Mucosa of rectum (tissue), 2 donors: ENCODE measurements around the gene ARSG.
"Not testable (repeated sequence)": the region's sequence is repeated elsewhere in the genome, so short reads cannot be mapped to it uniquely, and the experiment has no call there.

Experiments used
- H3K27ac ChIP-seq, 2 donors: one replicate each; pipeline ENCODE4 v1.7.0; 2013; ENCODE audit warnings: inconsistent platforms in 2 of 2, low read depth in 2 of 2, low read length in 2 of 2
- H3K27me3 ChIP-seq, 2 donors: one replicate each; pipeline ENCODE4 v1.7.0; 2013; ENCODE audit warnings: low read length in 2 of 2; ENCODE audit not compliant: control insufficient read depth in 2 of 2, insufficient read depth in 2 of 2
- H3K36me3 ChIP-seq, 2 donors: one replicate each; pipeline ENCODE4 v1.7.0; 2013; ENCODE audit warnings: low read length in 2 of 2; ENCODE audit not compliant: control insufficient read depth in 2 of 2, insufficient read depth in 2 of 2
- H3K4me1 ChIP-seq, 2 donors: one replicate each; pipeline ENCODE4 v1.7.0; 2013; ENCODE audit warnings: low read length in 2 of 2, mild to moderate bottlenecking in 1 of 2; ENCODE audit not compliant: control insufficient read depth in 2 of 2, insufficient read depth in 2 of 2
- H3K4me3 ChIP-seq, 2 donors: one replicate each; pipeline ENCODE4 v1.7.0; 2013; ENCODE audit warnings: low read length in 2 of 2
- H3K9ac ChIP-seq, 2 donors: one replicate each; pipeline ENCODE4 v1.7.0; 2013; ENCODE audit warnings: low read length in 2 of 2, low read depth in 1 of 2, mild to moderate bottlenecking in 1 of 2
- H3K9me3 ChIP-seq, 2 donors: one replicate each; pipeline ENCODE4 v1.7.0; 2013; ENCODE audit warnings: low read length in 2 of 2; ENCODE audit not compliant: control insufficient read depth in 2 of 2
- donor health status: healthy.
- donor health status: Normal muscosa, but diverticular disease.

The ARSG gene

DNA sequence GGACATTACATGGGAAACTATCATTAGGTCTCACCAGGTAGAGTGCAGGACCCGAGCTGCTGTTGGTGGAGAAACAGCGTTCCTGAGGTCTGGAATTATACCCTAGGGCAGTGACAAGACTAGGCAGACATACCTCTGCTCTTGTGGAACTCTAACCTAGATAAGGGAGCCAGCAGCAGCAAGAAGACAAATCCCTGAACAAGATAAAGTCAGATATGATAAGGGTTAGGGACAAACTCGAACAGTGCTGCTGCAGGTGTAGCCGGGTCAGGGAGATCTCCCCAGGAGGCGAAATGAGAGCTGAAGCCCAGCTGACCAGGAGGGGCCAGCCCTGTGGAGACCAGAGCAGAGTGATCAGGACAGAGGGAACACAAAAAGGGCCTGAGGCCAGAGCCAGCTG lies 34.7 kb downstream of the ARSG start:
- Histone ChIP-seq H3K36me3 (no peaks in the 10 kb centered on the region), H3K27me3 (no peaks in the 10 kb centered on the region), H3K9ac (no peak overlapping the region), H3K27ac (no peak overlapping the region), H3K9me3 (no peaks in the 10 kb centered on the region), H3K4me3 (no peak overlapping the region), H3K4me1 (no peaks in the 10 kb centered on the region)

GRCh38 chr17:68326681-68327080 lies 35.4 kb downstream of the ARSG start:
- no peaks in the 10 kb centered on the region for H3K36me3 ChIP-seq
- H3K27ac ChIP-seq, result no peak overlapping the region
- H3K4me3 ChIP-seq, result no peak overlapping the region
- no peaks in the 10 kb centered on the region for H3K9me3 ChIP-seq
- no peaks in the 10 kb centered on the region for H3K4me1 ChIP-seq
- H3K9ac ChIP-seq, result no peak overlapping the region
- H3K27me3 ChIP-seq, result no peaks in the 10 kb centered on the region

GRCh38 chr17:68327823-68328557 lies 36.7 kb downstream of the ARSG start:
- no peaks in the 10 kb centered on the region for H3K27me3 ChIP-seq
- no peaks in the 10 kb centered on the region for H3K36me3 ChIP-seq
- H3K9ac ChIP-seq, result no peak overlapping the region
- H3K4me3 ChIP-seq, result no peak overlapping the region
- peaks cover 0 to 3% of the 10 kb centered on the region in 2 donors for H3K9me3 ChIP-seq
- no peaks in the 10 kb centered on the region for H3K4me1 ChIP-seq
- no peak overlapping the region for H3K27ac ChIP-seq

- no peak overlapping the region for H3K4me3 ChIP-seq
- no peaks in the 10 kb centered on the region for H3K36me3 ChIP-seq
- H3K27me3 ChIP-seq, result no peaks in the 10 kb centered on the region
- H3K4me1 ChIP-seq, result no peaks in the 10 kb centered on the region
- no peak overlapping the region for H3K27ac ChIP-seq
- H3K9ac ChIP-seq, result no peak overlapping the region
- H3K9me3 ChIP-seq, result peaks cover 0 to 3% of the 10 kb centered on the region in 2 donors
Measured at GRCh38 chr17:68328676-68329075, 37.4 kb downstream of the ARSG start.

- no peaks in the 10 kb centered on the region for H3K4me1 ChIP-seq
- no peaks in the 10 kb centered on the region for H3K36me3 ChIP-seq
- H3K4me3 ChIP-seq, result no peak overlapping the region
- no peak overlapping the region for H3K27ac ChIP-seq
- H3K9me3 ChIP-seq, result peaks cover 0 to 3% of the 10 kb centered on the region in 2 donors
- no peak overlapping the region for H3K9ac ChIP-seq
- no peaks in the 10 kb centered on the region for H3K27me3 ChIP-seq
Measured at GRCh38 chr17:68329331-68329730, 38.0 kb downstream of the ARSG start.

GRCh38 chr17:68331932-68332331 lies 40.6 kb downstream of the ARSG start:
- H3K27ac ChIP-seq, H3K9ac ChIP-seq, H3K4me3 ChIP-seq, H3K9me3 ChIP-seq, H3K4me1 ChIP-seq, H3K27me3 ChIP-seq, H3K36me3 ChIP-seq: not testable (repeated sequence)

- Histone ChIP-seq H3K4me1 (no peaks in the 10 kb centered on the region), H3K4me3 (no peak overlapping the region), H3K27ac (no peak overlapping the region), H3K9me3 (peaks cover 0 to 3% of the 10 kb centered on the region in 2 donors), H3K27me3 (no peaks in the 10 kb centered on the region), H3K36me3 (no peaks in the 10 kb centered on the region), H3K9ac (no peak overlapping the region)
Measured at GRCh38 chr17:68334393-68334792, 43.1 kb downstream of the ARSG start.

DNA sequence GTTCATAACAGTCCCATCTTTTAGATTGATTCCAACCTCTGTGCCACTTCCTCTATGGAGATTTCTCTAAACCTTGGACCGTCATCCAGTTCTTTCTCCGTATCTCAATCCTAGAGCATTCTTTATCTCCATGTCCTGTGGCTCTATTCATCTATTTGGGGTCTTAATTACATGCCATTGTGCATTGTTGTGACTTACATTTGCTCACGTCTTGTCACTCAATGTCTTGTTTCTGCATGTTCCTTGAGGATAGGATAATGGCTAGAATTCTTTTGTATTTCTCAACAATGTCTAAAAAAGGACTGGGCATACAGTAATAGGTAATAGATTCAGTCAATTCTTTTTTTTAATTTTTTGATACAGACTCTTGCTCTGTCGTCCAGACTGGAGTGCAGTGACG lies 50.2 kb downstream of the ARSG start:
- no peaks in the 10 kb centered on the region for H3K36me3 ChIP-seq
- no peak overlapping the region for H3K27ac ChIP-seq
- no peak overlapping the region for H3K9ac ChIP-seq
- no peaks in the 10 kb centered on the region for H3K4me1 ChIP-seq
- H3K9me3 ChIP-seq, result no peaks in the 10 kb centered on the region
- H3K4me3 ChIP-seq, result no peak overlapping the region
- no peaks in the 10 kb centered on the region for H3K27me3 ChIP-seq

- no peaks in the 10 kb centered on the region for H3K9me3 ChIP-seq
- H3K27me3 ChIP-seq, result no peaks in the 10 kb centered on the region
- no peak overlapping the region for H3K27ac ChIP-seq
- H3K9ac ChIP-seq, result no peak overlapping the region
- no peaks in the 10 kb centered on the region for H3K4me1 ChIP-seq
- H3K36me3 ChIP-seq, result no peaks in the 10 kb centered on the region
- H3K4me3 ChIP-seq, result no peak overlapping the region
Measured at GRCh38 chr17:68343976-68344375, 52.7 kb downstream of the ARSG start.

DNA sequence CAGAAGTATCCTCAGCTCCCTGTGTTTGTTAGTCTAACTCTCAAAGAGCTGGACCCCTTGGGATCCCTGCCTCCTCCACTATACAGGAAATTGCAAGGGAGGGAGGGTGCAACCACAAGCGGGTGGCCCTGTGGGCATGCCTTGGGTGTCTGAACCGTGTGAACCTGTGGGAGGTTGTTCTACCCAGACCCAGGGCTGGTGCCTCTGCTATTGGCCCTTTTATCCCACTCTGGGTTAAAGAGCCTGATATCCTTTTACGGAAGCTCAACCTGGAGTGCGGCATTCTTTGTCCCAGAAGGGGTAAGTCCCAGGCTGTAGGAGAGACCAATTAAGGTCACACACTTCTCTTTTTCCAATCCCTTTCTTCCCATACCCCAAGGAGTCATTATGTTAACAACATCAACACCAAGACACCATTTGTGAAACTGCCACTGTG lies 53.4 kb downstream of the ARSG start:
- no peaks in the 10 kb centered on the region for H3K27me3 ChIP-seq
- H3K4me3 ChIP-seq, result no peak overlapping the region
- no peak overlapping the region for H3K9ac ChIP-seq
- H3K9me3 ChIP-seq, result no peaks in the 10 kb centered on the region
- H3K27ac ChIP-seq, result no peak overlapping the region
- no peaks in the 10 kb centered on the region for H3K36me3 ChIP-seq
- no peaks in the 10 kb centered on the region for H3K4me1 ChIP-seq
